ENCODE results near the gene CYBA. TPM values are rescaled to one million over a fixed set of nuclear protein-coding genes. Genes with fewer than 3 reads are reported as not detected.

Gene CYBA
- polyA plus RNA-seq, 3 donors = 92.4 to 157 (median 142) TPM

- DNase-seq (ENCODE audit: extremely low read depth in 1 of 11, low read depth in 9 of 11, low spot score in 4 of 11) = no peak
Measured at GRCh38 chr16:88653596-88654362, 2.9 kb upstream of the CYBA start.

DNA sequence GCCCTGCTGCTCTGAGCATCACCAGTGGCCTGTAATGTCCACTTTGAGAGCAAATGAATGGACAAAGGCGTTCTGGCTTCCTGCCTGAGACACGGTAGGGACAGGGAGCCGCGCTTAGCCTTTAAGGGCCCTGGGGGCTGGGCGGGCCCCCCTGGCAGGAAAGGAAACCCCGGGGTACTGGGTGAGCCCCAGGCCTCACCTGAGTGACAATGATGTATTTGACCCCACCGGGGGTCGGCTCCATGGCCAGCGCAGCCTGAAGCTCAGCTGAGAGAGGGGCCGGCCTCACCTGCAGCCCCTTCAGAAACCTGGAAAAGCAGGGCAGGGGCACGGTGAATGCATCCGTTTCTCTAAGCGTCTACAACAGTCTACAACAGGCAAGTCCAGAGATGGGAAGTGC, 2.2 kb upstream of the CYBA start:
- DNase-seq (ENCODE audit: extremely low read depth in 1 of 11, low read depth in 9 of 11, low spot score in 4 of 11) = no peak

GRCh38 chr16:88652762-88653063, 1.9 kb upstream of the CYBA start:
- DNase-seq (ENCODE audit: extremely low read depth in 1 of 11, low read depth in 9 of 11, low spot score in 4 of 11) = no peak

DNA sequence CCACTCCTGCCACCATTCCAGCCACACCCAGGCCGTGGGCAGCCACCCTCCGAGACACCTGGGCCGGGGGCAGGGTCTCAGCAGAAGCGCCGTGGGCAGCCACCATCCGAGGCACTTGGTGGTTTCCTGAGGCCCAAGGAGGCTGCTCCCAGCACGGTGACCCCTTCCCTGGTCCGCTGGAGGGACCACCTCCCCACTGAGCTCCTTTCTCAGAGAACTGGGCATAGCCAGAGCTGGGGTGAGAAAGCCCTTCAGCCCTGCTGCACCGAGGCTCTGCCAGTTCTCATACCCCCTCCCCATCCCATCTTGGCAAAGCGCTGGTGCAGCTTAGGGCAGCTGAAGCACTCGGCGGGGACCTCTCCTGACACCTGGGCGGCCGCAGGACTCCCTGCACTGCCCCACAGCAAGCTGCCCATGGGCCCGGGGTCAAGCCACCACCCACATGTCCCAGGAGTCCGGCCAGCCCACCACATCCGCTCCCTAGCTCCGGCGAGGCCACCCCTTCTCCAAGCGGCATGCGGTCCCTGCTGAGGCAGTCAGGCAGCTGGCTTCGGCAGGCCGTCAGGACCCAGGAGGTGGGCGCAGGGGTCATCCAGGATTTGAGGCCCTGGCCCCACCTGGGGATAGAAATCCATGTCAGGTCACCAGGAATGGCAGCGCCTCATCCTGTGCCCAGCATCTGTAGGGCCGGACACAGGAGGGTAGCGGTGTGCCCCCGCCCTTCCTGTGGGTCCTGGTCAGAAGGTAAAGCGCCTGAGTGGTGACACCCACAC, 1.3 kb upstream of the CYBA start:
- no peak for DNase-seq (ENCODE audit: extremely low read depth in 1 of 11, low read depth in 9 of 11, low spot score in 4 of 11)

DNA sequence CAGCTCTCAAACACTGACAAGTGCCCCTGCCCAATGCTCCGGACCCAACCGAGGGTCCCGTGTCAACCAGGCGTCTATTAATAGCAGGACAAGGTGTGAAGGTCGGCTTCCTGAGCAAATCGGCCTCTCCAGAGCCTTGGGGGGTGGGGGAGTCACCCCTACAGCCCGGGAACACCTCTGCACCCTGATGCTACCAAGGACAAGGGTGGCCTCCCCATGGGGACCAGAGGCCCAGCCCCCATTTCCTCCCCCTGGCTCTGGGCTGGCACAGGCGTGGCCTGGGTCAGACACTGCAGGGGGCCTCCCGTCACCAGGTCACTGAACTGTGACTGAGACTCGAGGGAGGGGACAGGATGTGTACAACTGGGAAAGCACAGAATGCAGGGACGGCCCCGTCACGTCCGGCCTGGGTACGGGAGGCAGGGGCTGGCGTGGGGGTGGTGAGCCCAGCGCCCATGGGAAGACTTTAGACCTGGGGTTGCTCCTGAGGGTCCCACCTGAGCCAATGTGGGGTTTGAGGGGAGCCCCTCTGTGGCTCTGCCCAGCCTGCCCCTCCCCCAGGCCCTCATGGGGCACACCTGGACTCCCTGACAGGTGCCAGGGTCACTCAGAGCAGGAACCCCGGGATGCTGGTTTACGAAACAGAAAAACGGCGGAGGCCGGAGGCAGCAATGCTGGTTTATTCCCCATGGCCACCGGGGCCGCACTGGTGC, 579 bp upstream of the CYBA start:
- DNase-seq (ENCODE audit: extremely low read depth in 1 of 11, low read depth in 9 of 11, low spot score in 4 of 11) = peak in 9 of 11 donors; percentile 54 to 85 (median 71)

DNA sequence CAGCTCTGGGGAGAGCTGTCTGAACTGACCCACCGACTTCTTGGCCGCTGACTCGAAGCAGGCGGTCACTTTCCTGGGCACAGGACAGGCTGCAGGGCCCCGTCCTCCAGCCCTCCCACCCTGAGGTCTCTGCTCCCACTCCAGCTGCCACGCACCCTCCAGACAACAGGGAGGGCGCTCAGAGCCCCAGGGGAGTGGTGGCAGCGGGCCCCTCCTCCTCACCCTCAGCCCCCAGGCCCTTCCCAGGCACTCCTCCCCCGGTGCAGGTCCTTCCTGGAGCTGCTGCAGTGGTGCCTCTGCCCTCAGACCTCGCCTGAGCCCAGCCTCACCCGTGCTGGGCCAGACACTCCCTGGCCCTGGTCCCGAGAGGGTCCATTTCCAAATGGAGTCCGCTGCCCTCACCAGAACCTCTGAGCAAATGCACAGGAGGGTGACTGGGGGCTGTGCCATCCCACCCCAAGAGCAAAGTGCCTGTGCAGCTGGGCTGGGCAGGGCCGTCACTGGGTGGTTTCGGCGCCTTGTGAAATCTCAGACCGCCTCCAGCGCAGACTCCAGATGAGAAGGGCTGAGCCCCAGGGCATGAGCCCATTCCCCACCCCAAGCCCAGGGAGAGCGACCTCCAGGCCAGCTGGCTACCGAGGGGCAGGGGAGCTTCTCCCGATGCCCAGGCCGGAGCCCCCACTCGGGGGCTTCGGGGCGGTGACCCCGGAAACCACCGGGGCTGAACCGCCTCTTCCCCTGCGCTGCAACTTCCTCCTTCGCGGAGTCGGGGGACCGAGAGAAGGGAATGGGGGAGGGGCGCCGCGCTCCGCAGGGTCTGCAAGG, 717 bp downstream of the CYBA start:
- DNase-seq (ENCODE audit: extremely low read depth in 1 of 11, low read depth in 9 of 11, low spot score in 4 of 11) = no peak

- DNase-seq (ENCODE audit: extremely low read depth in 1 of 11, low read depth in 9 of 11, low spot score in 4 of 11) = no peak
Measured at GRCh38 chr16:88649195-88649923, 1.5 kb downstream of the CYBA start.

GRCh38 chr16:88647178-88648070, 3.4 kb downstream of the CYBA start:
- no peak for DNase-seq (ENCODE audit: extremely low read depth in 1 of 11, low read depth in 9 of 11, low spot score in 4 of 11)

DNA sequence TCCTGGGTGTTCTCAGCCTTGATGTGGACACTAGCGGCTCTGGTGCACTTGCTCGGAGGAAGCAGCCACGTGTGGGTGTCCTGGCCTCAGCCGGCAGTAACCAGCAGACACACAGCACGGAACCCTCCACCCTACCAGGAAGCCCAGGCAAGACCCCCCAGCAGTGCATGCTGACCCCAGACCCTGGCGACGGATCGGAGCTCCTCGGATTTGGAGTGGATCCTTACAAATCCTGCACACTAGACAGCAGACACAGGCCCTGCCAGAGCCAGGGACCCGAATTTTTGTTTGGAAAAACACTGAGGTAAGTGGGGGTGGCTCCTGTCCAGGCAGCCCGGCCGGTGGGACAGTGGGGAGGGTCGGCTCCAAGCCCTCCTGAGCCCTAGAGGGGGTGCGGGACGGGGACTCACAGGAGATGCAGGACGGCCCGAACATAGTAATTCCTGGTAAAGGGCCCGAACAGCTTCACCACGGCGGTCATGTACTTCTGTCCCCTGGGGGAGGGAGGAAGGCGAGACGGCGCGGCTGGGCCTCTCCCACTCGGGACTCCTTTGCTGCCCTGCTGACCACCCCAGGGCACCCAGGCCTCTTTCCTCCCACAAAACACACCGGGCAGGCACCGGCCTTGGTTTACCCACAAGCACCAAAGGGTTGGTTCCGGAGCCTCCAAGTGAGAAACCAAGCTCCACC, 4.4 kb downstream of the CYBA start:
- no peak for DNase-seq (ENCODE audit: extremely low read depth in 1 of 11, low read depth in 9 of 11, low spot score in 4 of 11)

DNA sequence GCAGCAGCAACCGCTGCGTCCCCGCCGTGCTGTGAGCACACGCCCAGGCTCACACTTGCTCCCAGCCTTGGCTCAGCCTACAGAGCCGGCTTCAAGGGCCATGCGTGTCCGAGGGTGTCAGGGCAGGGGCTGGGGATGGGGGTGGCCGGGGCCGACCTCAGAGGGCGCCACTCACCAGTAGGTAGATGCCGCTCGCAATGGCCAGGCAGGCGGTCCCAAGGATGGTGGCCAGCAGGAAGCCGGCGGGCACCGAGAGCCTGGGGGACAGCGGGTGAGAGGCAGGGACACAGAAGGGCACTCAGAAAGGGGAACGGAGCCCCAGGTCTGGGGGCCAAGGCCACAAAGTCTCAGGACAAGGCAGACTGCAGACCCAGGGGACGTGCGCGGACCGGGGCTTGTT, 4.9 kb downstream of the CYBA start:
- DNase-seq (ENCODE audit: extremely low read depth in 1 of 11, low read depth in 9 of 11, low spot score in 4 of 11) = no peak

- DNase-seq (ENCODE audit: extremely low read depth in 1 of 11, low read depth in 9 of 11, low spot score in 4 of 11) = no peak
Measured at GRCh38 chr16:88645455-88645854, 5.4 kb downstream of the CYBA start.

DNA sequence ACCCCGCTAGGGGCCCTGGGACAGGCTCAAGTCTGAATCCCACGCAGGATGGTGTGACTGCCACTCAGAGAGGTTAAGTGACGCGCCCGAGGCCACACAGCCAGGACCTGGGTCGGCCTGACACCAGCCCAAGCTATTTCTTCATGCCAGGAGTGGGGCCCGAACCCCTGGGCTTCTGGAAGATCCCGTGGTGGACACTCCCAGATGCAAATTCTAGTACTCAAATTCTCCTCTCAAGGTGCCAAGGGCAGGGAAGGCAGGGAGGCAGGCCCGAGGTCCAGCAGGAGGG, 7.3 kb downstream of the CYBA start:
- DNase-seq (ENCODE audit: extremely low read depth in 1 of 11, low read depth in 9 of 11, low spot score in 4 of 11) = no peak

DNA sequence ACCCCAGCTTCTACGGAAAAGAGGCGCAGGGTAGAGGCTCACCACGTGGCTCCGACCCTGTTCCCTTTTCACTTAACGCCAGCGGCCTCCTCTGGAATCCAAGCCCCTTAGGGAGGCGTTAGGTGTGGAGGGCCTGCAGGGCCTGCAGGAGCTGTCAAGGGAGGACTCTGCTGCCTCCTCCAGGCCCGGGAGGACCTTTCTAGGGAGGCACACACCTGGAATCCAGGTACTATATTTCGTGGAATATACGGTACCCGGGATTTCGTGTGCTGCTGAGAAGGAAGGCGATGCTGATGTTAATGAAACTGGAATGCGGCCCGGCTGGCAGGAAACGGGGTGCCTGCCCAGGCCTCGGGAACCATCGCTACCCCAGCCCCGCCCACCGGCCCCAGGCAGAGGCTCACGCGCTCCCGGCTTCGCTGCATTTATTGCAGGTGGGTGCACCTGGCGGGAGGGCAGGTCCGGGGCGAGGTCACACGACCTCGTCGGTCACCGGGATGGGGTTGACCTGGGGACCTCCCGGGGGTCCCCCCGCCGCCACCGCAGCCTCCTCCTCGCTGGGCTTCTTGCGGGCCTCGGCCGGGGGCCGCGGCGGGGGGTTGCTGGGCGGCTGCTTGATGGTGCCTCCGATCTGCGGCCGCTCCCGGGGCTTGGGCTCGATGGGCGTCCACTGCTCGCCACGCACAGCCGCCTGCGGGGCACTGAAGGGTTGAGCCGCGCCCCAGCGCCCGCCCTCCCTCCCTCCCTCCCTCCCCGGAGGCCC, 7.8 kb downstream of the CYBA start:
- no peak for DNase-seq (ENCODE audit: extremely low read depth in 1 of 11, low read depth in 9 of 11, low spot score in 4 of 11)

DNA sequence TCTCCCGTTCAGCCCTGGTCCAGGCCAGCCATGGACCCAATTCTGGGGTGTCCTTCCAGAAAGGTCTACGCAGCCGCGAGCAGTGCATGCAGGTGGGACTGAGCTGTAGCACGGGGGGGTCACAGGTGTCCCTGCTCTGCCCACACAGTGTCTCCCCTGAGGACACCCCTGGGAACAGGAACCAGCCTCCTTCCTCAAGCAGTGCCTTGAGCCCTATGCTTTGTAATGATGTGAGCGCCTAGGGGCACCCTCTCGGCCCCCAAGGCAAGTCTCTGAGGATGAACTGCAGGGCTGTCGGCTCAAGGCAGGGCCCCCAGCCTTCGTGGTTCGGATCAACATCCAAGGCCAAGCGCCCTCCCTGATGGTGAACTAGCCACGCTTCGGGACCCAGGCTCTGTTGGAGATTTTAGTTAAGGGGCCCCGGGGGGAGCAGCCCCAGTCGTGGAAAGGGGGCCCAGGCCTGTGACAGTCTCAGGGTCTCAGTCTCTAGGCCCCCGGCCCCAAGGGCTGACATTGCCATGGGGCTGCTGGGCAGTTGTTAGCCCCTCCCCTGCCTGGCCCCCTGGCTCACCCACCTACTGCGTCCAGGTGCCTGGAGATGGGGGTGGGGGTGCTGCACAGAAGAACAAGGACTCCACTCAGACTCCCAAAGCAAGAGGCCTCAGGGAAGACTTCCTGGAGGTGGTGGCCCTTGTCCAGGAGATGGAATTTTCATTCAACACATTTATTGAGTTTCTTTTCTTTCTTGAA, 10.2 kb downstream of the CYBA start:
- no peak for DNase-seq (ENCODE audit: extremely low read depth in 1 of 11, low read depth in 9 of 11, low spot score in 4 of 11)

- DNase-seq (ENCODE audit: extremely low read depth in 1 of 11, low read depth in 9 of 11, low spot score in 4 of 11) = no peak
Measured at GRCh38 chr16:88640039-88640495, 10.8 kb downstream of the CYBA start.
